Liver (tissue), 9 donors: ENCODE results near the gene EGR2. TPM values are rescaled to one million over a fixed set of nuclear protein-coding genes. Genes with fewer than 3 reads are reported as not detected.
A peak's percentile ranks its signal among the peaks of the same experiment; 100 is the strongest.

Source experiments
- DNase-seq: peaks from one replicate; pipeline ENCODE4 v3.0.0-alpha.2; 2017; ENCODE audit warnings: low spot score
- H3K27ac ChIP-seq, 2 donors: one replicate each; pipeline ENCODE4 v1.7.0; 2013; ENCODE audit warnings: inconsistent platforms in 2 of 2, low read length in 2 of 2, control low read depth in 1 of 2, low read depth in 1 of 2, mild to moderate bottlenecking in 1 of 2
- H3K27me3 ChIP-seq, 4 donors: one replicate each; pipeline versions ENCODE4 v1.6.1 to v1.7.0; 2013; ENCODE audit warnings: low read length in 3 of 4, inconsistent platforms in 1 of 4, mild to moderate bottlenecking in 1 of 4, moderate library complexity in 1 of 4; ENCODE audit not compliant: control insufficient read depth in 4 of 4, insufficient read depth in 4 of 4
- H3K36me3 ChIP-seq, 4 donors: one replicate each; pipeline versions ENCODE4 v1.6.1 to v1.7.0; 2013; ENCODE audit warnings: low read length in 3 of 4, mild to moderate bottlenecking in 3 of 4, low read depth in 1 of 4, moderate library complexity in 1 of 4; ENCODE audit not compliant: control insufficient read depth in 4 of 4, insufficient read depth in 3 of 4
- H3K4me1 ChIP-seq, 4 donors: one replicate each; pipeline versions ENCODE4 v1.6.1 to v1.7.0; 2013; ENCODE audit warnings: low read length in 3 of 4, mild to moderate bottlenecking in 3 of 4, moderate library complexity in 1 of 4; ENCODE audit not compliant: control insufficient read depth in 4 of 4, insufficient read depth in 4 of 4
- H3K4me3 ChIP-seq, 3 donors: one replicate each; pipeline versions ENCODE4 v1.6.1 to v1.7.0; 2013; ENCODE audit warnings: low read length in 3 of 3, control low read depth in 1 of 3, low read depth in 1 of 3, mild to moderate bottlenecking in 1 of 3
- H3K9ac ChIP-seq, 2 donors: one replicate each; pipeline ENCODE4 v1.7.0; 2013; ENCODE audit warnings: low read length in 2 of 2, mild to moderate bottlenecking in 2 of 2, moderate library complexity in 2 of 2, control low read depth in 1 of 2, low read depth in 1 of 2
- H3K9me3 ChIP-seq, 4 donors: one replicate each; pipeline versions ENCODE4 v1.6.1 to v1.7.0; 2013; ENCODE audit warnings: low read length in 3 of 4; ENCODE audit not compliant: control insufficient read depth in 4 of 4
- EGR1 ChIP-seq, 2 donors: IDR thresholded peaks; 2 replicates each; pipeline ENCODE4 v1.6.1; 2016 to 2018; ENCODE audit warnings: antibody characterized with exemption in 2 of 2, low read depth in 2 of 2
- FOXA2 ChIP-seq: IDR thresholded peaks from 2 replicates; pipeline ENCODE4 v1.6.1; 2016; ENCODE audit warnings: antibody characterized with exemption
- GABPA ChIP-seq, 2 donors: IDR thresholded peaks in 1 of 2; conservative IDR thresholded peaks in 1 of 2; 2 replicates each; pipeline ENCODE4 v1.6.1; 2016; ENCODE audit warnings: antibody characterized with exemption in 2 of 2, mild to moderate bottlenecking in 1 of 2, moderate library complexity in 1 of 2
- HNF4A ChIP-seq, 2 donors: conservative IDR thresholded peaks; 2 replicates each; pipeline ENCODE4 v1.6.1; 2016; ENCODE audit warnings: antibody characterized with exemption in 2 of 2, mild to moderate bottlenecking in 2 of 2
- HNF4G ChIP-seq: IDR thresholded peaks from 2 replicates; pipeline ENCODE4 v1.6.1; 2016; ENCODE audit warnings: antibody characterized with exemption
- JUND ChIP-seq, 2 donors: IDR thresholded peaks; 2 replicates each; pipeline ENCODE4 v1.6.1; 2016; ENCODE audit warnings: antibody characterized with exemption in 2 of 2
- NR2F2 ChIP-seq: IDR thresholded peaks from 2 replicates; pipeline ENCODE4 v1.6.1; 2016; ENCODE audit warnings: antibody characterized with exemption
- RXRA ChIP-seq, 2 donors: IDR thresholded peaks; 2 replicates each; pipeline ENCODE4 v1.6.1; 2017 to 2018; ENCODE audit warnings: antibody characterized with exemption in 2 of 2, mild to moderate bottlenecking in 1 of 2
- SP1 ChIP-seq: IDR thresholded peaks from 2 replicates; pipeline ENCODE4 v1.6.1; 2018; ENCODE audit warnings: antibody characterized with exemption, mild to moderate bottlenecking
- TAF1 ChIP-seq: conservative IDR thresholded peaks from 2 replicates; pipeline ENCODE4 v1.6.1; 2016; ENCODE audit warnings: antibody characterized with exemption, mild to moderate bottlenecking
- YY1 ChIP-seq: IDR thresholded peaks from 2 replicates; pipeline ENCODE4 v1.6.1; 2016; ENCODE audit warnings: antibody characterized with exemption, mild to moderate bottlenecking
- WGBS: extraction: QIAGEN DNeasy Blood & Tissue Kit; methylation state at CpG from one replicate; pipeline ENCODE4 v1.1.7; 2013; 5-methylcytosine and 5-hydroxymethylcytosine counted together
- polyA plus RNA-seq, 2 donors: library from polyadenylated mRNA; stranded (reverse) in 1 of 2; unstranded in 1 of 2; fragments of 200-250 nt in 1 of 2; fragments of >200 nt in 1 of 2; fragmentation: Nextera tagmentation in 1 of 2; extraction: Ambion mirVana in 1 of 2; gene quantifications; one replicate each; pipeline versions ENCODE4 v1.2.1 to v1.2.3, GENCODE V29; 2013 to 2015
- total RNA-seq, 2 donors: library from RNA; depleted of rRNA; stranded (reverse); fragments of >200 nt; gene quantifications; one replicate each; pipeline ENCODE4 v1.2.3, GENCODE V29; 2014
- TF ChIP-seq, protein P1 (sequence below): IDR thresholded peaks from 2 replicates; pipeline ENCODE4 v1.6.1; 2016; ENCODE audit warnings: antibody characterized with exemption
- TF ChIP-seq, protein P2 (sequence below): IDR thresholded peaks from 2 replicates; pipeline ENCODE4 v1.6.1; 2016; ENCODE audit warnings: antibody characterized with exemption, mild to moderate bottlenecking
- TF ChIP-seq, protein P3 (sequence below): IDR thresholded peaks from 2 replicates; pipeline ENCODE4 v1.6.1; 2016; ENCODE audit warnings: antibody characterized with exemption
- TF ChIP-seq, protein P4 (sequence below): fragments of 150-350 bp; IDR thresholded peaks from 2 replicates; pipeline ENCODE4 v1.5.1; 2017; ENCODE audit warnings: improper control_type of control experiment, low read depth, low read length; ENCODE audit not compliant: missing input control
- donor health status: healthy.
- donor health status: healthy.
- donor health status: healthy.
- donor health status: healthy.
- donor health status: healthy.

Gene EGR2
- total and polyA plus RNA-seq, 4 donors = 0.17 to 0.76 (median 0.23) TPM

DNA sequence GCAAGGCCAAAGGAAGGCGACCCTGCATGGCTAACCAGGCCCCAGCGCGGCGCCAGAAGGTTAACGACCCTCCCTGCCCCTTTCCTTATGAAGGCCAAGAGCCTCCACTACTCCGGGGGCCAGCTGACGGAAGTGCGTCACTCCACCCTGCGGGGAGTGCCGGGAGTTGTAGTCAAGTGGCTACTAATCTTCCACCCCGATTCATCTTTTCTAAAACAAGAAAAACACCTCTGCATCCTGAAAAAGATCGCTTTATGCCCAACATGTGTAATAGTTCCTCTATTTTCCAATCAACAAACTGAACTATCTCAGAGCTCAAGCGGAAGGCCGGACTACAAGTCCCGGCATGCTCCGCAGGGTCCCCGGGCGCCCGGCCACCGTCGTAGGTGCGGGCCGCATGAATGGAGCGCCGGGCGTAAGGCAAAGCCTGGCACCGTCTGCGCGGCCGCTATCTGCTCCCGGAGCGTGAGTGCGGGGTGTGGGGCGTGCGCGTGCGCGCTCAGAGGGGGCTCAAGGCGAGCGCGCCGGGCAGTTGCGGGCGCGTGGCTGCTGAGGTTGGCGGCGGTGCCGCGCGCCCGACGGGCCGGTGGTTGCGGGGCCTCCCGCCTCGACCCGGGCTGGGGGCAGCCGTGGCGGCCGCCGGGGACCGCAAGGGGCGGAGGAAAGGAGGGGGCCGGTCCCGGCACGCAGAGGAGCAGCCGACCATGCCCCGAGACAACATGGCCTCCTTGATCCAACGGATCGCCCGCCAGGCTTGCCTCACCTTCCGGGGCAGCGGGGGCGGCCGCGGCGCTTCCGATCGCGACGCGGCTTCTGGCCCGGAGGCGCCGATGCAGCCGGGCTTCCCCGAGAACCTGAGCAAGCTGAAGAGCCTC lies 11.6 kb downstream of the EGR2 start, which contains the start of gene ADO:
Gene ADO (plus strand): TSS at position 365 of the 875 bp plus-strand sequence. CDS start 340 bp downstream, at position 705.
- Histone ChIP-seq H3K27me3 (no peaks in the 10 kb centered on the region), H3K4me1 (peaks cover 10 to 29% (median 21%) of the 10 kb centered on the region in 4 donors)
- WGBS = under 1% methylated on average over 87 of the region's 87 CpGs

More for the DNA sequence above, 11.6 kb downstream of the EGR2 start, which contains the start of gene ADO:
- Histone ChIP-seq H3K36me3 (peaks cover 0 to 2% (median 0%) of the 10 kb centered on the region in 4 donors), H3K27ac (peak within 1 kb of the TSS; percentile 90 to 97), H3K9me3 (no peaks in the 10 kb centered on the region), H3K4me3 (peak within 1 kb of the TSS; percentile 85 to 97 (median 95)), H3K9ac (peak within 1 kb of the TSS; percentile 59 to 80)
- peak; percentile 81 for DNase-seq
- TF ChIP-seq YY1 (peak; percentile 75), FOXA2 (no peak), JUND (IDR thresholded peaks at IDR 0.05) (peak in 1 of 2 donors; percentile 48), NR2F2 (peak; percentile 89), HNF4G (no peak), HNF4A (conservative IDR thresholded peaks at IDR 0.05) (peak in 1 of 2 donors; percentile 7), TAF1 (no peak), EGR1 (IDR thresholded peaks at IDR 0.05; ENCODE audit: low read depth in 2 of 2) (peak in 1 of 2 donors; percentile 59), SP1 (peak; percentile 32), RXRA (IDR thresholded peaks at IDR 0.05) (peak; percentile 70 to 88), GABPA (IDR thresholded peaks at IDR 0.05 in 1 of 2, conservative IDR thresholded peaks at IDR 0.05 in 1 of 2) (peak; percentile 82 to 92)
- TF ChIP-seq, protein P1, sequence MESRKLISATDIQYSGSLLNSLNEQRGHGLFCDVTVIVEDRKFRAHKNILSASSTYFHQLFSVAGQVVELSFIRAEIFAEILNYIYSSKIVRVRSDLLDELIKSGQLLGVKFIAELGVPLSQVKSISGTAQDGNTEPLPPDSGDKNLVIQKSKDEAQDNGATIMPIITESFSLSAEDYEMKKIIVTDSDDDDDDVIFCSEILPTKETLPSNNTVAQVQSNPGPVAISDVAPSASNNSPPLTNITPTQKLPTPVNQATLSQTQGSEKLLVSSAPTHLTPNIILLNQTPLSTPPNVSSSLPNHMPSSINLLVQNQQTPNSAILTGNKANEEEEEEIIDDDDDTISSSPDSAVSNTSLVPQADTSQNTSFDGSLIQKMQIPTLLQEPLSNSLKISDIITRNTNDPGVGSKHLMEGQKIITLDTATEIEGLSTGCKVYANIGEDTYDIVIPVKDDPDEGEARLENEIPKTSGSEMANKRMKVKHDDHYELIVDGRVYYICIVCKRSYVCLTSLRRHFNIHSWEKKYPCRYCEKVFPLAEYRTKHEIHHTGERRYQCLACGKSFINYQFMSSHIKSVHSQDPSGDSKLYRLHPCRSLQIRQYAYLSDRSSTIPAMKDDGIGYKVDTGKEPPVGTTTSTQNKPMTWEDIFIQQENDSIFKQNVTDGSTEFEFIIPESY = peak; percentile 61
- TF ChIP-seq, protein P2, sequence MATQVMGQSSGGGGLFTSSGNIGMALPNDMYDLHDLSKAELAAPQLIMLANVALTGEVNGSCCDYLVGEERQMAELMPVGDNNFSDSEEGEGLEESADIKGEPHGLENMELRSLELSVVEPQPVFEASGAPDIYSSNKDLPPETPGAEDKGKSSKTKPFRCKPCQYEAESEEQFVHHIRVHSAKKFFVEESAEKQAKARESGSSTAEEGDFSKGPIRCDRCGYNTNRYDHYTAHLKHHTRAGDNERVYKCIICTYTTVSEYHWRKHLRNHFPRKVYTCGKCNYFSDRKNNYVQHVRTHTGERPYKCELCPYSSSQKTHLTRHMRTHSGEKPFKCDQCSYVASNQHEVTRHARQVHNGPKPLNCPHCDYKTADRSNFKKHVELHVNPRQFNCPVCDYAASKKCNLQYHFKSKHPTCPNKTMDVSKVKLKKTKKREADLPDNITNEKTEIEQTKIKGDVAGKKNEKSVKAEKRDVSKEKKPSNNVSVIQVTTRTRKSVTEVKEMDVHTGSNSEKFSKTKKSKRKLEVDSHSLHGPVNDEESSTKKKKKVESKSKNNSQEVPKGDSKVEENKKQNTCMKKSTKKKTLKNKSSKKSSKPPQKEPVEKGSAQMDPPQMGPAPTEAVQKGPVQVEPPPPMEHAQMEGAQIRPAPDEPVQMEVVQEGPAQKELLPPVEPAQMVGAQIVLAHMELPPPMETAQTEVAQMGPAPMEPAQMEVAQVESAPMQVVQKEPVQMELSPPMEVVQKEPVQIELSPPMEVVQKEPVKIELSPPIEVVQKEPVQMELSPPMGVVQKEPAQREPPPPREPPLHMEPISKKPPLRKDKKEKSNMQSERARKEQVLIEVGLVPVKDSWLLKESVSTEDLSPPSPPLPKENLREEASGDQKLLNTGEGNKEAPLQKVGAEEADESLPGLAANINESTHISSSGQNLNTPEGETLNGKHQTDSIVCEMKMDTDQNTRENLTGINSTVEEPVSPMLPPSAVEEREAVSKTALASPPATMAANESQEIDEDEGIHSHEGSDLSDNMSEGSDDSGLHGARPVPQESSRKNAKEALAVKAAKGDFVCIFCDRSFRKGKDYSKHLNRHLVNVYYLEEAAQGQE = peak; percentile 44
- TF ChIP-seq, protein P3, sequence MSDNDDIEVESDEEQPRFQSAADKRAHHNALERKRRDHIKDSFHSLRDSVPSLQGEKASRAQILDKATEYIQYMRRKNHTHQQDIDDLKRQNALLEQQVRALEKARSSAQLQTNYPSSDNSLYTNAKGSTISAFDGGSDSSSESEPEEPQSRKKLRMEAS = no peak
- TF ChIP-seq, protein P4, sequence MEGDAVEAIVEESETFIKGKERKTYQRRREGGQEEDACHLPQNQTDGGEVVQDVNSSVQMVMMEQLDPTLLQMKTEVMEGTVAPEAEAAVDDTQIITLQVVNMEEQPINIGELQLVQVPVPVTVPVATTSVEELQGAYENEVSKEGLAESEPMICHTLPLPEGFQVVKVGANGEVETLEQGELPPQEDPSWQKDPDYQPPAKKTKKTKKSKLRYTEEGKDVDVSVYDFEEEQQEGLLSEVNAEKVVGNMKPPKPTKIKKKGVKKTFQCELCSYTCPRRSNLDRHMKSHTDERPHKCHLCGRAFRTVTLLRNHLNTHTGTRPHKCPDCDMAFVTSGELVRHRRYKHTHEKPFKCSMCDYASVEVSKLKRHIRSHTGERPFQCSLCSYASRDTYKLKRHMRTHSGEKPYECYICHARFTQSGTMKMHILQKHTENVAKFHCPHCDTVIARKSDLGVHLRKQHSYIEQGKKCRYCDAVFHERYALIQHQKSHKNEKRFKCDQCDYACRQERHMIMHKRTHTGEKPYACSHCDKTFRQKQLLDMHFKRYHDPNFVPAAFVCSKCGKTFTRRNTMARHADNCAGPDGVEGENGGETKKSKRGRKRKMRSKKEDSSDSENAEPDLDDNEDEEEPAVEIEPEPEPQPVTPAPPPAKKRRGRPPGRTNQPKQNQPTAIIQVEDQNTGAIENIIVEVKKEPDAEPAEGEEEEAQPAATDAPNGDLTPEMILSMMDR = no peak
